ENCODE data around the gene CLEC16A.

CLEC16A gene

DNA sequence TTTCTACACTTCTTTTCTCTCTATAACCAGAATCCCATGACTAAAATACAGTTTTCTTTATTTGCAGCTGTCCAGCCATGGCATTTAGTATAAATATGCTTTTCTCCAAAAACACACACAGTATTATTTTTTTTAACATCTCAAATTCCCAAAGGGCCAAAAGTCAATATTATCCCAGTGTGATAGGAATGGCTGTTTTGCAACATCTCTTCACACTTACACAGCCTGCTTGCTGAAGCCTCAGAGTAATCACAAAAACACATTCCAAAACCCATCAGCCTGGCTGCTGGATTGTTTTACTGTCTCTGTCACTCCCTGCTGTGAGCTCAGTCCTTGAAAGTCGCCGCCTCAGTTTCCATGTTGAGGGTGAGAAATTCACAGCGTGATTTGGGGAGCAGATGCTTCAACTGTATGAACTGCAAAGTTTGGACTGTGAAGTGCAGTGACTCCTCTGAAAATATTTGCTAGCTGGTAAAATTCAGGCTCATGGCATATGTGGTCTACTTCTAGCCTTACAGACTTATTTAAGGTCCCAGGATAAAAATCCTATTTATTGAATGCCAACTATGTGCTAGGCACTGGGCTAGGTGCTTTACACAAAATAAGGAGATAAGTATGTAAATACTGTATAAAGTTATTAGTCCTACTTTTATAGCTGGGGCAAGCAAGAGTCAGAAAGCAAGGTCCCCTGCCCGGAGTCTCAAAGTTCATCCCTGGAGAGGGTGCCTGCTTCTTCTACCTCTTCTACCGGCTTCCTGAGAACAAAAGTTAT, 195.1 kb downstream of the CLEC16A start:
- FAIRE-seq (no peak), DNase-seq (ENCODE audit: insufficient read length, low spot score) (no peak)
- no peak for TF ChIP-seq POLR2AphosphoS5 (IDR thresholded peaks at IDR 0.05; ENCODE audit: low read depth, low read length)
- TF ChIP-seq POU2F2 (IDR thresholded peaks at IDR 0.05; ENCODE audit: low read depth, low read length): no peak
- no peak for TF ChIP-seq SPI1 (IDR thresholded peaks at IDR 0.05; ENCODE audit: low read depth, low read length)
- TF ChIP-seq PAX5 (IDR thresholded peaks at IDR 0.05; ENCODE audit: insufficient read depth, low read length, severe bottlenecking): no peak
- no peak for TF ChIP-seq POLR2A (IDR thresholded peaks at IDR 0.05; ENCODE audit: low read depth, low read length)
- no peak for TF ChIP-seq TAF1 (IDR thresholded peaks at IDR 0.05; ENCODE audit: low read depth, low read length)

DNA sequence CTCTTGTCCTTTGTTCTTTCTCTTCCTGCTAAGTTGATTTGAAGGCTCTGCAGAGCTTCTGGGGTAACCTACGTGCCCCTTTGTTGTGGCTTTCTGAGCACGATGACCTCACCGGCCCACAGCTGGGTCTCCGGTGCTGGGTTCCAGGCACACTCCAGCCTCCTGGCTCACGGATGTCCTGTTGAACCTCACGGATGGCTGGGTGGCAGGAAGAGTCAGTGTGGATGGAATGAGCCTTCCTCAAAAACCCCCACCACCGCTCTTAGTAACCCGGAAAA, 195.7 kb downstream of the CLEC16A start:
- DNase-seq (ENCODE audit: insufficient read length, low spot score) (no peak), FAIRE-seq (no peak)
- TF ChIP-seq SPI1 (IDR thresholded peaks at IDR 0.05; ENCODE audit: low read depth, low read length): no peak
- TF ChIP-seq POU2F2 (IDR thresholded peaks at IDR 0.05; ENCODE audit: low read depth, low read length): no peak
- no peak for TF ChIP-seq POLR2AphosphoS5 (IDR thresholded peaks at IDR 0.05; ENCODE audit: low read depth, low read length)
- TF ChIP-seq PAX5 (IDR thresholded peaks at IDR 0.05; ENCODE audit: insufficient read depth, low read length, severe bottlenecking): no peak
- no peak for TF ChIP-seq POLR2A (IDR thresholded peaks at IDR 0.05; ENCODE audit: low read depth, low read length)
- TF ChIP-seq TAF1 (IDR thresholded peaks at IDR 0.05; ENCODE audit: low read depth, low read length): no peak

DNA sequence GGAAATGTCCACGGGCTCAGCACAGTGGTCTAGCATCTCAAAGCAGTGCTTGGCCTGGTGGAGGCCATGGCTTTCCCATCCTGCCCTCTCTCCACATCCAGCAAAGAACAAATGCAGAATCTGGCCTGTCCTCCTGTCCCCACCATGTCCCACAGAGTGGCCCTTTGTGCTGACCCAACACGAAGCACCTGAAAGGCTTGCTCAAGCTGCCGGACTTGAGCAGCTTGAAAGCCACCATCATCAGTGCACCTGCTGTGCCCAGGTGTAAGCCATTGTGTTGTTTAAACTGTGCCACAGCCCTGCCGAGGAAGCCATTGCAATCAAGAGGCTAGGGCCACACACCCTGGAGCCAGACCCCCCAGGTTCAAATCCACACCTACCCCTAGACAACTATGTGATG, 196.1 kb downstream of the CLEC16A start:
- FAIRE-seq (no peak), DNase-seq (ENCODE audit: insufficient read length, low spot score) (no peak)
- TF ChIP-seq POLR2AphosphoS5 (IDR thresholded peaks at IDR 0.05; ENCODE audit: low read depth, low read length): no peak
- TF ChIP-seq POLR2A (IDR thresholded peaks at IDR 0.05; ENCODE audit: low read depth, low read length): no peak
- TF ChIP-seq TAF1 (IDR thresholded peaks at IDR 0.05; ENCODE audit: low read depth, low read length): no peak
- TF ChIP-seq PAX5 (IDR thresholded peaks at IDR 0.05; ENCODE audit: insufficient read depth, low read length, severe bottlenecking): no peak
- no peak for TF ChIP-seq POU2F2 (IDR thresholded peaks at IDR 0.05; ENCODE audit: low read depth, low read length)
- no peak for TF ChIP-seq SPI1 (IDR thresholded peaks at IDR 0.05; ENCODE audit: low read depth, low read length)

DNA sequence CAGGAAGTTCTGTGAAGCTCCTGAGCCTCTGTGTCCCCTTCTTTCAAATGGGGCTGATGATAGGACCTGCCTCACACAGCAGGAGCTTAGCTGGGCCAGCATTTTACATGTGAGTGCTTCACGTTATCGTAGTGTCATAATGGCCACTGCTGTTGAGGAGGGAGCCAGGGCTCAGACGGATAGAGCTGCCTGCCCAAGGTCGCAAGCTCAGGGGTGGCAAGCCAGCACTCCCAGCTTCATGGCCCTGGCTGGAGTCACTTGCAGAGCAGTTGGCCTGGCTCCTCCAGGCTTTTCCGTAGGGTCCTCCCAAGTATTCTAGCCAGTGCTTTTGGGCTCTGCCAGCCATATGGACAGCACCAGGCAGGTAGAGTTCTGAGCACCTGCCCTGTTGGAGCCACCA, 196.5 kb downstream of the CLEC16A start:
- no peak for DNase-seq (ENCODE audit: insufficient read length, low spot score)
- no peak for FAIRE-seq
- no peak for TF ChIP-seq POLR2AphosphoS5 (IDR thresholded peaks at IDR 0.05; ENCODE audit: low read depth, low read length)
- TF ChIP-seq SPI1 (IDR thresholded peaks at IDR 0.05; ENCODE audit: low read depth, low read length): no peak
- TF ChIP-seq TAF1 (IDR thresholded peaks at IDR 0.05; ENCODE audit: low read depth, low read length): no peak
- no peak for TF ChIP-seq PAX5 (IDR thresholded peaks at IDR 0.05; ENCODE audit: insufficient read depth, low read length, severe bottlenecking)
- no peak for TF ChIP-seq POU2F2 (IDR thresholded peaks at IDR 0.05; ENCODE audit: low read depth, low read length)
- no peak for TF ChIP-seq POLR2A (IDR thresholded peaks at IDR 0.05; ENCODE audit: low read depth, low read length)

DNA sequence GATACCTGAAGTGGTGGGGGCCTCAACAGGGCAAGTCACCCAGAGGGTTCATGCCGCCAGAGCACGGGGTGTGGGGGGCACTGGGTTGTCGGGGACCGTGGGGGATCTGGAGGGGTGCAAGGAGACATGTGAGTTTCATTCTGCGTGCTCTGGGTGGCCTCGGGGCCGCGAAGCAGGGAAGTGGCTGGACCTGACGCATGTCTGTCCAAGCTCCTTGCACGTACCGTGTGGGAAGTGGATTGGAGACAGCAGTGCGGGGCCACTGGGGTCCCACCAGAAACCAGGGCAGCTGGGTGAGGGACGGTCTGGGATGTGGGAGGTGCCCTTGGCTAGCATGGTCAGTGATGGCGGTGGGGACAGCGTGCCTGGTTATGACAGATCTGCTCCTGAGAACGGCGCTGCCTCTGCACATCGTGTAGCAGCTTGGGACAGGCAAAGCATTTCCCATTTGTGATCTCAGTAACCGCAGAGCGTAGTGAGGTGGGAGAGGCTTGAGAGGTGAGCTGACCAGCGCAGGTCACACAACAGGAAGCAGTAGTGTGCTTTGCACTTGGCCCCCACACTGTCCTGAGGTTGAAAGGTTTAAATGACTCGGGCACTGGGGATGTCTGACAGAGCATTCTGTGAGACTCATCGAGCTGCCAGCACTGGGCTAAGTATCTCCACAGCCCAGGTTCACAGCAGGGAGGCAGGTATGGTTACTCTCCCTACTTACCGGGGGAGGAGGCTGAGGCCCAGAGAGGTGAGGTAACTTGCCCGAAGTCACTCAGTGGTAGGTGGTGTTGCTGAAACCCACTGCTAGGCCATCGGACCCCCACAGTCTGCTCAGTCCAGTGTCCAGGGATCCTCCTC, 197.3 kb downstream of the CLEC16A start:
- TF ChIP-seq POU2F2 (IDR thresholded peaks at IDR 0.05; ENCODE audit: low read depth, low read length) (no peak), POLR2AphosphoS5 (IDR thresholded peaks at IDR 0.05; ENCODE audit: low read depth, low read length) (no peak), TAF1 (IDR thresholded peaks at IDR 0.05; ENCODE audit: low read depth, low read length) (no peak), SPI1 (IDR thresholded peaks at IDR 0.05; ENCODE audit: low read depth, low read length) (no peak), POLR2A (IDR thresholded peaks at IDR 0.05; ENCODE audit: low read depth, low read length) (no peak), PAX5 (IDR thresholded peaks at IDR 0.05; ENCODE audit: insufficient read depth, low read length, severe bottlenecking) (no peak)
- FAIRE-seq: no peak
- DNase-seq (ENCODE audit: insufficient read length, low spot score): no peak

DNA sequence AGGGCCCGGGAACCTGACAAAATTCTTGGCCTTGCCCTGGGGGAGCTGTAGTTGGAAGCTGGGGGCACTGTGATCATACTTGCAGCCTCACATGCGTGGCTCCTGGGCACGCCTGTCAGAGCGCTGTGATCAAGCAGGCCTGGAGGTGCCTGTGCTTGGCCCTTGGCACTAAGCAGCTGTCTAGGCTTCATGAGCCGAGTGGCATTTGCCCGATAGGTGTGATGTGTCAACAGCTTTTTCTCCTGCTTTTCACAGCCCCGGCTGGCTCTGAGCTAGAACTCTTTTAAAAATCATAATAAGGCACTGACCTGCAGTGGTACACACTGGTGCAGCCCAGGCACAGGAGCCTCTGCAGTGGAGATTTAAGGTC, 197.9 kb downstream of the CLEC16A start:
- no peak for TF ChIP-seq SPI1 (IDR thresholded peaks at IDR 0.05; ENCODE audit: low read depth, low read length)
- no peak for TF ChIP-seq TAF1 (IDR thresholded peaks at IDR 0.05; ENCODE audit: low read depth, low read length)
- no peak for TF ChIP-seq POLR2AphosphoS5 (IDR thresholded peaks at IDR 0.05; ENCODE audit: low read depth, low read length)
- no peak for TF ChIP-seq POLR2A (IDR thresholded peaks at IDR 0.05; ENCODE audit: low read depth, low read length)
- TF ChIP-seq PAX5 (IDR thresholded peaks at IDR 0.05; ENCODE audit: insufficient read depth, low read length, severe bottlenecking): no peak
- no peak for TF ChIP-seq POU2F2 (IDR thresholded peaks at IDR 0.05; ENCODE audit: low read depth, low read length)
- DNase-seq (ENCODE audit: insufficient read length, low spot score): no peak
- no peak for FAIRE-seq

DNA sequence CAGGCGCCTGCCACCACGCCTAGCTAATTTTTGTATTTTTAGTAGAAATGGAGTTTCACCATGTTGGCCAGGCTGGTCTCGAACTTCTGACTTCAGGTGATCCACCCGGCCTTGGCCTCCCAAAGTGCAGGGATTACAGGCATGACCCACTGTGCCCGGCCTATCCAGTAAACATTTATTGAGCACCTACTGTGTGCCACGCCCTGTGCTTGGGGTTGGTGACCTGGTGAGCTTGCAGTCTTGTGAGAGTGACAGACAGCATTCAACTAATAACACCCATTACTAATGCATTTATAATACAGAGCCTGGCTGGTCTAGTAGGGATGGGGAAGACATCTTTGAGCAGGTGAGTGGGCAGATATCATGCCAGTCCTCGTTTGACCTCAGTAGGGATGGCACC, 198.6 kb downstream of the CLEC16A start:
- no peak for TF ChIP-seq SPI1 (IDR thresholded peaks at IDR 0.05; ENCODE audit: low read depth, low read length)
- TF ChIP-seq TAF1 (IDR thresholded peaks at IDR 0.05; ENCODE audit: low read depth, low read length): no peak
- no peak for TF ChIP-seq POLR2A (IDR thresholded peaks at IDR 0.05; ENCODE audit: low read depth, low read length)
- TF ChIP-seq PAX5 (IDR thresholded peaks at IDR 0.05; ENCODE audit: insufficient read depth, low read length, severe bottlenecking): no peak
- TF ChIP-seq POLR2AphosphoS5 (IDR thresholded peaks at IDR 0.05; ENCODE audit: low read depth, low read length): no peak
- TF ChIP-seq POU2F2 (IDR thresholded peaks at IDR 0.05; ENCODE audit: low read depth, low read length): no peak
- DNase-seq (ENCODE audit: insufficient read length, low spot score) (no peak), FAIRE-seq (no peak)

DNA sequence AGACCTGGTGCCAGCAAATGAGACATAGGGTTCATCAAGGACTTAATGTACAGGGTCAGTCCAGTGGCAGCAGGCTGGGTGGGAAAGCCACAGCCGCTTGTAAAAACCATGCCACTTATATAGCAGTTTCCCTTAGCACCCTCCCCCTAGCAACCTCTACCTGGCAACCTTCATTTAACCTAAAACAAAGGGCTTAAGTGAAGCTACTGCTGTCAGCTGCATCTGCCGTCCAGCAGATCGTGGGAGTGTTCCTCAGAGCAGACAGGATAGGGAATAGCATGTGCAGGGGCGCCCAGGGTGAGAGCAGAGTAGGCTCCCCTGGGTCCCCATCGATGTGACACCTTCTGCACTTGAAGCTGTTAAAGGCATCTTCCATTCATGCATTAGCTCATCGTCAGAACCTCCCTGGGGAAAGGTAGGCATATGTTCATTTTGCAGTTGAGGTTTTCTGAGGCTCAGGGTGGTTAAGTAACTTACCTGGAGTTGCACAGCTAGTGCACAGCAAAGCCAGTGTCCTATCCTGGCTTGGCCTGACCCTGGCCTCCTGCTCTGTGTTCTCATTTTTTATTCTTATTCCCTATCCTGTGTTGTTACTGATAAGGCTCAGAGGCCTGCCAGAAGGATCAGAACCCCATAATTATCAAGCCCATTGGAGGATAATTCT, 199.1 kb downstream of the CLEC16A start:
- TF ChIP-seq POLR2AphosphoS5 (IDR thresholded peaks at IDR 0.05; ENCODE audit: low read depth, low read length) (no peak), POLR2A (IDR thresholded peaks at IDR 0.05; ENCODE audit: low read depth, low read length) (no peak), SPI1 (IDR thresholded peaks at IDR 0.05; ENCODE audit: low read depth, low read length) (no peak), POU2F2 (IDR thresholded peaks at IDR 0.05; ENCODE audit: low read depth, low read length) (no peak)
- DNase-seq (ENCODE audit: insufficient read length, low spot score) (no peak), FAIRE-seq (no peak)

DNA sequence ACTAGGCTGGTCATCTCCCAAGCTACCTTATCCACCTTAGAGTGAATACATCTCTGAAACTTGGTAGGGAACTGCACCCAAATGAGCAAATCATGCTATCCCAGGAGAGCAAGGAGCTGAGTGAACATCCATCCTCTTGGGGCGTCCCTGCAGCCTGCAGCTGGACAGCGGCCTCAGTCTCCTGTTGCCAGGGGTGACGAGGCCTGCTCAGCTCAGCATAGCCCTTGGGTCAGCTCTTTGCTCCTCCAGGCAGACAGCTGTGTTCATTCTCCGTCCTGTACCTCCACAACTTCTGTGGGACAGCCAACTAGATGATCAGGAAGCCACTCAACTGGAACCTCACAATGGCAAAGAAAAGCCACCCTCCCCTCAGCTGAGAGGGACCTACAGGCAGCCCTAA, 199.8 kb downstream of the CLEC16A start:
- FAIRE-seq (no peak), DNase-seq (ENCODE audit: insufficient read length, low spot score) (no peak)
- TF ChIP-seq TAF1 (IDR thresholded peaks at IDR 0.05; ENCODE audit: low read depth, low read length): no peak
- no peak for TF ChIP-seq PAX5 (IDR thresholded peaks at IDR 0.05; ENCODE audit: insufficient read depth, low read length, severe bottlenecking)
- TF ChIP-seq POLR2A (IDR thresholded peaks at IDR 0.05; ENCODE audit: low read depth, low read length): no peak
- TF ChIP-seq POU2F2 (IDR thresholded peaks at IDR 0.05; ENCODE audit: low read depth, low read length): no peak
- no peak for TF ChIP-seq SPI1 (IDR thresholded peaks at IDR 0.05; ENCODE audit: low read depth, low read length)
- no peak for TF ChIP-seq POLR2AphosphoS5 (IDR thresholded peaks at IDR 0.05; ENCODE audit: low read depth, low read length)

Measured in GM12891 (cell line).